Kidney (tissue), 14 donors: ENCODE measurements around the gene CABLES2. TPM values are rescaled to one million over a fixed set of nuclear protein-coding genes. Genes with fewer than 3 reads are reported as not detected.
A peak's percentile ranks its signal among the peaks of the same experiment; 100 is the strongest.

Experiments
- DNase-seq, 5 donors: peaks; one replicate each; pipeline ENCODE4 v3.0.0-alpha.2; 2013 to 2020
- FAIRE-seq: peaks from 2 replicates; lab custom pipeline; 2012; peaks lifted over from hg19 to GRCh38; lab: Jason Lieb, UNC
- H3K27ac ChIP-seq, 2 donors: one replicate each; pipeline ENCODE4 v1.7.0; 2013; ENCODE audit warnings: low read depth in 2 of 2, low read length in 2 of 2, inconsistent platforms in 1 of 2
- H3K27me3 ChIP-seq: one replicate; pipeline ENCODE4 v1.7.1; 2013; ENCODE audit warnings: low read length, inconsistent platforms; ENCODE audit not compliant: control insufficient read depth, insufficient read depth
- H3K36me3 ChIP-seq, 3 donors: one replicate each; pipeline versions ENCODE4 v1.7.0 to v1.7.1; 2013; ENCODE audit warnings: low read length in 3 of 3, control low read depth in 1 of 3, inconsistent platforms in 1 of 3; ENCODE audit not compliant: insufficient read depth in 3 of 3, control insufficient read depth in 2 of 3
- H3K4me1 ChIP-seq, 3 donors: one replicate each; pipeline versions ENCODE4 v1.7.0 to v1.7.1; 2013; ENCODE audit warnings: low read length in 3 of 3, inconsistent platforms in 1 of 3, low read depth in 1 of 3; ENCODE audit not compliant: control insufficient read depth in 2 of 3, insufficient read depth in 2 of 3
- H3K4me3 ChIP-seq, 3 donors: one replicate each; pipeline versions ENCODE4 v1.7.0 to v1.8.1; 2013; ENCODE audit warnings: low read length in 3 of 3, control low read depth in 1 of 3, inconsistent platforms in 1 of 3
- H3K9ac ChIP-seq, 3 donors: one replicate each; pipeline versions ENCODE4 v1.7.0 to v1.7.1; 2013; ENCODE audit warnings: low read length in 3 of 3, control low read depth in 1 of 3, inconsistent platforms in 1 of 3
- H3K9me3 ChIP-seq, 3 donors: one replicate each; pipeline versions ENCODE4 v1.7.0 to v1.7.1; 2013; ENCODE audit warnings: low read length in 3 of 3, control low read depth in 1 of 3, inconsistent platforms in 1 of 3; ENCODE audit not compliant: control insufficient read depth in 2 of 3, insufficient read depth in 1 of 3
- CTCF ChIP-seq: IDR thresholded peaks from 3 replicates; pipeline ENCODE4 v1.5.1; 2012; ENCODE audit warnings: mild to moderate bottlenecking, moderate library complexity, borderline replicate concordance; ENCODE audit not compliant: insufficient read depth; ENCODE audit errors: extremely low read depth
- intact Hi-C: fragments of 100-400 bp; cut with DNase I; formaldehyde crosslinking; loops from one replicate; pipeline ENCODE4 v1.11.1; 2022
- polyA plus RNA-seq: library from polyadenylated mRNA; stranded (reverse); fragments of 350-450 nt; fragmentation: Illumina TruSeq; extraction: RNeasy Lipid Tissue Mini Kit (QIAGEN cat#74804); gene quantifications from one replicate; pipeline ENCODE4 v1.2.3, GENCODE V29; 2014; ENCODE audit warnings: low read depth, low replicate concordance; ENCODE audit not compliant: insufficient read depth
- total RNA-seq: library from RNA; stranded (reverse); fragmentation: NEBNext Ultra II Directional; extraction: Animal tissue kit (Norgen Biotek cat#: 25700); gene quantifications from one replicate; pipeline ENCODE4 v1.2.1, GENCODE V29; 2021
- donor health status: control.
- donor health status: control.
- donor health status: control.
- donor health status: control.
- donor health status: control.
- donor health status: DM: yes; HTN: yes; CAD: no.
- donor health status: Normal renal cell carcinoma (clear cell type).

The CABLES2 gene
- total and polyA plus RNA-seq, 2 donors from 2014 or later, result 2.0 to 4.5 TPM

- Histone ChIP-seq H3K9ac (no peak overlapping the region), H3K27ac (no peak overlapping the region), H3K9me3 (no peaks in the 10 kb centered on the region), H3K4me1 (peaks cover 0 to 18% (median 16%) of the 10 kb centered on the region in 3 donors), H3K36me3 (peaks cover 0 to 24% (median 4%) of the 10 kb centered on the region in 3 donors), H3K27me3 (no peaks in the 10 kb centered on the region), H3K4me3 (no peak overlapping the region)
- no peak for TF ChIP-seq CTCF
- DNase-seq (peak in 1 of 5 donors; percentile 93), FAIRE-seq (no peak)
- intact Hi-C loops, result no loop called here
Measured at GRCh38 chr20:62350098-62350628, 56.9 kb downstream of the CABLES2 start.

- no peaks in the 10 kb centered on the region for H3K27me3 ChIP-seq
- H3K27ac ChIP-seq, result no peak overlapping the region
- DNase-seq (no peak), FAIRE-seq (no peak)
- TF ChIP-seq CTCF, result no peak
- H3K36me3 ChIP-seq, result peaks cover 0 to 24% (median 4%) of the 10 kb centered on the region in 3 donors
- peaks cover 0 to 12% (median 11%) of the 10 kb centered on the region in 3 donors for H3K4me1 ChIP-seq
- H3K9me3 ChIP-seq, result no peaks in the 10 kb centered on the region
- intact Hi-C loops, result no loop called here
- H3K9ac ChIP-seq, result no peak overlapping the region
- H3K4me3 ChIP-seq, result no peak overlapping the region
Measured at GRCh38 chr20:62349556-62350097, 57.5 kb downstream of the CABLES2 start.

GRCh38 chr20:62348604-62349003 is 58.5 kb downstream of the CABLES2 start:
- no peak overlapping the region for H3K4me3 ChIP-seq
- no peak for FAIRE-seq
- no peak overlapping the region for H3K27ac ChIP-seq

More at GRCh38 chr20:62348604-62349003, 58.5 kb downstream of the CABLES2 start:
- no peak for TF ChIP-seq CTCF
- Histone ChIP-seq H3K4me1 (peaks cover 0 to 10% (median 6%) of the 10 kb centered on the region in 3 donors), H3K9ac (no peak overlapping the region), H3K9me3 (no peaks in the 10 kb centered on the region), H3K27me3 (no peaks in the 10 kb centered on the region), H3K36me3 (peaks cover 0 to 24% (median 4%) of the 10 kb centered on the region in 3 donors)
- intact Hi-C loops, result no loop called here
- no peak for DNase-seq
